K562 (cell line): ENCODE results near the gene TBC1D17. TPM values are rescaled to one million over a fixed set of nuclear protein-coding genes. Genes with fewer than 3 reads are reported as not detected.

ENCODE experiments used
- ATF3 ChIP-seq, 2 experiments: fragments of 450-650 bp in 1 of 2; sonication (generic) in 1 of 2; formaldehyde crosslinking in 1 of 2; IDR thresholded peaks in 1 of 2; conservative IDR thresholded peaks in 1 of 2; 2 replicates each; pipeline versions ENCODE4 v1.6.1 to v1.8.1; 2016 to 2023; ENCODE audit warnings: mild to moderate bottlenecking in 2 of 2, moderate library complexity in 2 of 2, inconsistent platforms in 1 of 2, missing genetic modification reagents in 1 of 2
- CBX8 ChIP-seq: fragments of 200-600 bp; sonication (generic); IDR thresholded peaks from 2 replicates; pipeline ENCODE4 v1.6.1; 2012; ENCODE audit warnings: borderline replicate concordance, mixed run types, low read depth, mild to moderate bottlenecking, moderate library complexity, mixed read lengths, low read length, control low read depth, inconsistent platforms; ENCODE audit not compliant: poor library complexity, severe bottlenecking; ENCODE audit errors: extremely low read depth
- E2F1 ChIP-seq: sonication (generic); formaldehyde crosslinking; IDR thresholded peaks from 2 replicates; pipeline ENCODE4 v1.8.1; 2023; ENCODE audit warnings: mild to moderate bottlenecking, missing genetic modification reagents, moderate library complexity
- FOSL1 ChIP-seq: fragments of 200-800 bp; sonication (Bioruptor generic); conservative IDR thresholded peaks from 2 replicates; pipeline ENCODE4 v1.6.1; 2016; ENCODE audit warnings: missing genetic modification characterization, missing compliant biosample characterization
- FOXA1 ChIP-seq: fragments of 450-650 bp; IDR thresholded peaks from 2 replicates; pipeline ENCODE4 v1.6.1; 2016; ENCODE audit warnings: mild to moderate bottlenecking, borderline replicate concordance
- FOXA3 ChIP-seq, 2 experiments: fragments of 450-650 bp in 1 of 2; sonication (generic) in 1 of 2; formaldehyde crosslinking; IDR thresholded peaks in 1 of 2; conservative IDR thresholded peaks in 1 of 2; 2 replicates each; pipeline versions ENCODE4 v1.4.0 to v1.8.0; 2020 to 2022; ENCODE audit warnings: mild to moderate bottlenecking in 2 of 2, missing genetic modification reagents in 1 of 2
- GABPA ChIP-seq: fragments of 200-800 bp; sonication (Bioruptor generic); conservative IDR thresholded peaks from 2 replicates; pipeline ENCODE4 v1.6.1; 2016; ENCODE audit warnings: low read depth, missing genetic modification characterization, missing compliant biosample characterization
- IRF1 ChIP-seq: sonication (generic); formaldehyde crosslinking; IDR thresholded peaks from 2 replicates; pipeline ENCODE4 v1.8.0; 2022; ENCODE audit warnings: missing genetic modification reagents, mild to moderate bottlenecking, borderline replicate concordance
- MED1 ChIP-seq: sonication (generic); formaldehyde crosslinking; IDR thresholded peaks from 2 replicates; pipeline ENCODE4 v1.8.1; 2023; ENCODE audit warnings: missing genetic modification reagents, borderline replicate concordance
- POLR2B ChIP-seq: fragments of 450-650 bp; IDR thresholded peaks from 2 replicates; pipeline ENCODE4 v1.6.1; 2018; ENCODE audit warnings: low read depth; ENCODE audit not compliant: partially characterized antibody
- RBM17 ChIP-seq: fragments of 200-400 bp; formaldehyde crosslinking; IDR thresholded peaks from 2 replicates; pipeline ENCODE4 v1.6.1; 2017; ENCODE audit warnings: low read depth, mild to moderate bottlenecking, low read length, borderline replicate concordance
- STAT6 ChIP-seq: sonication (generic); formaldehyde crosslinking; IDR thresholded peaks from 2 replicates; pipeline ENCODE4 v1.8.1; 2023; ENCODE audit warnings: mild to moderate bottlenecking, missing genetic modification reagents
- YY1 ChIP-seq, 3 experiments: IDR thresholded peaks; 2 replicates each; pipeline ENCODE4 v1.6.1; 2011; ENCODE audit warnings: low read length in 2 of 3, mild to moderate bottlenecking in 2 of 3, moderate library complexity in 2 of 3, borderline replicate concordance in 1 of 3, control low read depth in 1 of 3, low read depth in 1 of 3; ENCODE audit not compliant: insufficient read depth in 3 of 3, insufficient replicate concordance in 2 of 3, control insufficient read depth in 1 of 3, insufficient read length in 1 of 3; ENCODE audit errors: extremely low read depth in 1 of 3
- polyA plus RNA-seq, 8 experiments: library from polyadenylated mRNA; depleted of rRNA in 4 of 8; stranded (reverse) in 5 of 8; unstranded in 3 of 8; fragments of >200 nt; fragmentation: Nextera tagmentation in 2 of 8; fragmentation: Illumina TruSeq in 1 of 8; extraction: Ambion mirVana in 2 of 8; extraction: Trizol in 1 of 8; gene quantifications; 2 replicates each; pipeline versions ENCODE4 v1.2.1 to v1.2.3, GENCODE V29; 2011 to 2014; ENCODE audit warnings: inconsistent platforms in 1 of 8, missing spikeins in 1 of 8
- total RNA-seq, 7 experiments: library from RNA; depleted of rRNA in 6 of 7; stranded (reverse); fragments of >200 nt in 6 of 7; fragmentation: Illumina TruSeq in 2 of 7; extraction: Trizol in 2 of 7; gene quantifications; 2 replicates each; pipeline versions ENCODE4 v1.2.1 to v1.2.3, GENCODE V29; 2011 to 2021; ENCODE audit warnings: low replicate concordance in 1 of 7

Gene TBC1D17
- total and polyA plus RNA-seq, 9 of the 15 experiments (the other 6 are each of a cell fraction or from before 2014, with no cell fraction given): 0.42 to 16.0 (median 3.8) TPM

- TF ChIP-seq YY1 (IDR thresholded peaks at IDR 0.05; ENCODE audit: borderline replicate concordance in 1 of 3, control insufficient read depth in 1 of 3, extremely low read depth in 1 of 3, insufficient read depth in 3 of 3, insufficient read length in 1 of 3, insufficient replicate concordance in 2 of 3, low read depth in 1 of 3, low read length in 2 of 3): peak in 2 of 3 experiments; percentile 26 to 47
- TF ChIP-seq FOXA1: no peak
- TF ChIP-seq STAT6 (CRISPR knock-in tag): 0 out of 2 replicates have a peak, but pooled peaks have one; percentile 24
- TF ChIP-seq POLR2B: no peak
- TF ChIP-seq IRF1 (CRISPR knock-in tag): no peak
- TF ChIP-seq CBX8: no peak
- no peak for TF ChIP-seq ATF3 (IDR thresholded peaks at IDR 0.05)
- TF ChIP-seq ATF3 (CRISPR knock-in tag; conservative IDR thresholded peaks at IDR 0.05): no peak
- no peak for TF ChIP-seq FOXA3 (CRISPR knock-in tag; conservative IDR thresholded peaks at IDR 0.05 in 1 of 2, IDR thresholded peaks at IDR 0.05 in 1 of 2)
- no peak for TF ChIP-seq E2F1 (CRISPR knock-in tag)
- no peak for TF ChIP-seq RBM17
- no peak for TF ChIP-seq MED1 (CRISPR knock-in tag)
- no peak for TF ChIP-seq FOSL1
- TF ChIP-seq GABPA (tag): peak; percentile 40
Observed at GRCh38 chr19:49869484-49870308, 7.8 kb upstream of the TBC1D17 start (continued).
